Measurements from ENCODE around the gene THADA.
A peak's percentile ranks its signal among the peaks of the same experiment; 100 is the strongest.
"Not testable (repeated sequence)": the region's sequence is repeated elsewhere in the genome, so short reads cannot be mapped to it uniquely, and the experiment has no call there.

THADA gene

DNA sequence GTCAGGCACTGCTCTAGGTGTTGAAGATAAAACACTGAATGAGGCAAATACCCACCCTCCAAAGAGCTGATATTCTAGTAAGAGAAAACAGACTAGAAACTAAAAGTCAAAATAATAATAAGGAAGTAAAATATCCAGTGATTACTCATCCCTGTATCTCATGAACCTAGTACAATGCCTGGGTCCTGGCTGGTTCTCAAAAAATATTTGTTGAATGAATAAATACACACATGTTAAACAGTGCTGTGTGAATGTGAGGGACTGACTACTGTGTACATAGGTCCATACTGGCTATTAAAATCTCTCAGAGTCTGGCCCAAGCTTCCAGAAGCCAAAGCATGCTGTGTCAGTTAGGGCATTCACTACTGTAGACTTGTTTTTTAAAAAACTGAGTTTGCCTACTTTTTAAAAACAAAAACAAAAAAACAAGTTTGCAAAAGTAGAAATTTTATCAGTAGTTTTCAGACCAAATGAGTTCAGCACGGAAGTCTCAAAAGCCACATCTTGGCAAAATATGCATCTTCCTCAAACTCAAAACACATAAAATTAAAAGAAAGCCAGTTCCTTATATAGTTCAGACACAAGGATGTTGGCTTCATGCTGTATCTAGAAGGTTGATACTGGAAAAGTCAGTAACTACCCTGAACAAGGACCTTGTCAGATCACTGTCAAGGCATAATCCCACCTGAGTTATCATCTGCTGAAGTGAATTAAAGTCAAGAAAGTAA, 136.2 kb downstream of the THADA start:
- DNase-seq: no peak
- in situ Hi-C loops (cut with HindIII; ENCODE audit: low pct_ligation_motif_present, low pct_unique_long_range_greater_than_20kb, low sequenced_read_pairs): loop anchor here (25.0 kb wide), 1 partner anchor 197 kb away; no protein-coding TSS in a partner anchor

GRCh38 chr2:43458014-43458628, 137.7 kb downstream of the THADA start:
- DNase-seq: no peak
- in situ Hi-C loops (cut with HindIII; ENCODE audit: low pct_ligation_motif_present, low pct_unique_long_range_greater_than_20kb, low sequenced_read_pairs): loop anchor here (25.0 kb wide), 1 partner anchor 196 kb away; no protein-coding TSS in a partner anchor

- DNase-seq: peak; percentile 75
- in situ Hi-C loops (cut with HindIII; ENCODE audit: low pct_ligation_motif_present, low pct_unique_long_range_greater_than_20kb, low sequenced_read_pairs): loop anchor here (25.0 kb wide), 1 partner anchor 194 kb away; no protein-coding TSS in a partner anchor
Measured at GRCh38 chr2:43455731-43456642, 139.9 kb downstream of the THADA start.

DNA sequence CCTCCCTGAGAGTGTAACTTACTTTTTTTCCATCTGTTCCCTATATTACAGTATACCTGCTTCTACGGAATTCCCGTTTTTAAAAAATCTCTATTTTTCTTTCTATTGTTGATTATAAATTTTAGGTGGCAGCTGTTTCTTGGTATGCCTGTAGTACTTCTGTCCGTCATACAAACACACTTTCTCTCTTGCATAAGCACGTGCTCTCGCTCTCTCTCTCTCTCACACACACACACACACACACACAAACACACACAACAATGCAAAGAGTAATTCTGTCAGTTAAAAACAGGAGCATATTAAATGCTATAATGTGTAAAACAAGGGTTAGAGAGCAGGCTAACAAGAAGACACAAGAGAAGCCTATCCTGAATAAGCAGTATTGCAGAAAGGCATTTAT, 140.5 kb downstream of the THADA start:
- in situ Hi-C loops (cut with HindIII; ENCODE audit: low pct_ligation_motif_present, low pct_unique_long_range_greater_than_20kb, low sequenced_read_pairs): loop anchor here (25.0 kb wide), 1 partner anchor 193 kb away; no protein-coding TSS in a partner anchor
- no peak for DNase-seq

DNA sequence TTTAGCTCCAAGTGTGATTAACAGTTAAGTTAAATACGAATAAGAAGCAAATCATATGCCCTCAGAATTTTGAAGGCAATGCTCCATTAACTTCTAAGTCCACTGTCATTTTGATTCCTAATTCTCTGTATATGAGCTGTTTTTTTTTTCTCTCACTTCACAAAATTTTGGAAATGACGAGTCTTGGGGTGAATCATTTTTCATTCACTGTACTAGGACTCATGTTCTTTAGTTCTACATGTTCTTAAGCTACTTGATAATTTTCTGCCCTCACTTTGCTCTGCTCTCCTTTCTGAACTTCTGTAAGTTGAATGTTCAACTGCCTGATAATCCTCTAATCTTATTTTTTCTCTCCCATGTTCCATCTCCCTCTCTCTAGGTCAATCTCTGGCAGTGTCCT, 141.0 kb downstream of the THADA start:
- in situ Hi-C loops (cut with HindIII; ENCODE audit: low pct_ligation_motif_present, low pct_unique_long_range_greater_than_20kb, low sequenced_read_pairs): loop anchor here (25.0 kb wide), 1 partner anchor 192 kb away; no protein-coding TSS in a partner anchor
- DNase-seq: no peak

GRCh38 chr2:43453179-43454170, 142.4 kb downstream of the THADA start:
- DNase-seq: peak; percentile 42
- in situ Hi-C loops (cut with HindIII; ENCODE audit: low pct_ligation_motif_present, low pct_unique_long_range_greater_than_20kb, low sequenced_read_pairs): loop anchor here (25.0 kb wide), 1 partner anchor 191 kb away; no protein-coding TSS in a partner anchor

- in situ Hi-C loops (cut with HindIII; ENCODE audit: low pct_ligation_motif_present, low pct_unique_long_range_greater_than_20kb, low sequenced_read_pairs): loop anchor here (25.0 kb wide), 1 partner anchor 190 kb away; no protein-coding TSS in a partner anchor
Measured at GRCh38 chr2:43452318-43452731, 143.5 kb downstream of the THADA start.

GRCh38 chr2:43450617-43451016, 145.2 kb downstream of the THADA start:
- in situ Hi-C loops (cut with HindIII; ENCODE audit: low pct_ligation_motif_present, low pct_unique_long_range_greater_than_20kb, low sequenced_read_pairs): loop anchor here (25.0 kb wide), 1 partner anchor 188 kb away; no protein-coding TSS in a partner anchor
- DNase-seq: no peak

More at GRCh38 chr2:43452318-43452731, 143.5 kb downstream of the THADA start:
- DNase-seq: no peak

- DNase-seq: no peak
- in situ Hi-C loops (cut with HindIII; ENCODE audit: low pct_ligation_motif_present, low pct_unique_long_range_greater_than_20kb, low sequenced_read_pairs): no loop called here
Measured at GRCh38 chr2:43448822-43449110, 147.1 kb downstream of the THADA start.

- no peak for DNase-seq
- in situ Hi-C loops (cut with HindIII; ENCODE audit: low pct_ligation_motif_present, low pct_unique_long_range_greater_than_20kb, low sequenced_read_pairs): no loop called here
Measured at GRCh38 chr2:43448011-43448821, 147.6 kb downstream of the THADA start.

GRCh38 chr2:43446755-43447154, 149.1 kb downstream of the THADA start:
- in situ Hi-C loops (cut with HindIII; ENCODE audit: low pct_ligation_motif_present, low pct_unique_long_range_greater_than_20kb, low sequenced_read_pairs); DNase-seq: not testable (repeated sequence)

DNA sequence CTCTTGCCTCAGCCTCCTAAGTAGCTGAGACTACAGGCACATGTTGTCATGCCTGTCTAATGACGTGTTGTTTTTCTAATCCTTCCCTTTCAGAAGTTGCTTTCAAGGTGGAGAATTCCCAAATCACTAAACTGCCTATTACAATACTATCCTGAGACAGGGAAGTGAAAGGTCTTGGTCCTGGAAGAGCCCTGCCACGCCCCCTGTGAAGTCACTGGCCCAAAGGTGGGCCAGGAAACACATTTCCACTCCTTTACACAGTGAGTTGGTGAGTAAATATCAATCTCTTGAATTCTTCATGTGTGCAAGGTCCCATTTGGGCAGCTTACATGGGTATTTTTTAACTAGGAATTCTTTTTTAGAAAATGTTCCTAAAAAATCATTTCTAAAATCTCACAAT, 150.1 kb downstream of the THADA start:
- DNase-seq: no peak
- in situ Hi-C loops (cut with HindIII; ENCODE audit: low pct_ligation_motif_present, low pct_unique_long_range_greater_than_20kb, low sequenced_read_pairs): no loop called here

GRCh38 chr2:43444989-43445645, 150.7 kb downstream of the THADA start:
- DNase-seq: no peak
- in situ Hi-C loops (cut with HindIII; ENCODE audit: low pct_ligation_motif_present, low pct_unique_long_range_greater_than_20kb, low sequenced_read_pairs): no loop called here

DNA sequence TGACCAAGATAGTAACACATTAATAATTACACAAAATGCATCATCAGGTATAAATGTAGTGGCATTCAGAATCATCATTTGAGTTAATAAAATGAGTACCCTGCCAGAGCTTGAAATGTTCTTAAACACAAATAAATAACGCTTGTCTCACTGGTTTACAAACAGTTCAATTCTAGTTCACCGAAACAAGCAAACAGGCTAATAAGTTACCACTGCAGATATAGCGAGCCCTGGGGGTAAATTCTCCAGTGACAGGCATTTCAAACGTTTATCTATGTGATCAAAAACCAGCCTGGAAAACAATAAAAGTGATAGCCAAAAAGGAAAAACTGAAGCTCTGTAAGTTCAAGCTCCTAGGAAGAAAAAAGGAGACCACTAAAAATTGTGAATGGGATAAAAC, 152.6 kb downstream of the THADA start:
- in situ Hi-C loops (cut with HindIII; ENCODE audit: low pct_ligation_motif_present, low pct_unique_long_range_greater_than_20kb, low sequenced_read_pairs): no loop called here
- DNase-seq: no peak

GRCh38 chr2:43441195-43441594, 154.6 kb downstream of the THADA start:
- in situ Hi-C loops (cut with HindIII; ENCODE audit: low pct_ligation_motif_present, low pct_unique_long_range_greater_than_20kb, low sequenced_read_pairs): no loop called here
- DNase-seq: no peak

DNA sequence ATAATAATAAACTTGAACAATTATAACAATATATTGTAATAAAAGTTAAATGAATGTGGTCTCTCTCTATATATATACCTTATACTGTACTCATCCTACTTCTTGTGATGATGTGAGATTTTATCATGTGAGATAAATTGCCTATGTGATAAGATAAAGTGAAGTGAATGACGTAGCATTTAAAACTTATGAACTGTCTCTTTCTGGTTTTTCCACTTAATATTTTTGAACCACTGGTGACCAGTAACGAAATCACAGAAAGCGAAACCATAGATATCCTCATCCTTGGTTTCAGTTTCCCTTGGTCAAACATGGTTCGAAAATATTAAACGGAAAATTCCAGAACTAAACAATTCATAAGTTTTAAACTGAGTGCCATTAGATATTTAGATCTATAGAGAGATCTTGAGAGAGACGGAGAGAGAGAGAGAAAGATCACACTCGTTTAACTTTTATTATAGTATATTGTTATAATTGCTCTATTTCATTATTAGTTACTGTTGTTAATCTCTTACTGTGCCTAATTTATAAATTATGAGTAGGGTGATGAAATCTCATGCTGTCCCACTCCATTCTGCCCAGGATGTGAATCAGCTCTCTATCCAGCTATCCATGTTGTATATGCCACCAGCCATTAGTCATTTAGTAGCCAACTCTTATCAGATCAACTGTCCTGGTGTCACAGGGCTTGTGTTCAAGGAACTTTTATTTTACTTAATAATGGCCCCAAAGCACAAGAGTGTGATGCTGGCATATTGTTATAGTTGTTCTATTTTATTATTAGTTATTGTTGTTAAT, 156.8 kb downstream of the THADA start:
- in situ Hi-C loops (cut with HindIII; ENCODE audit: low pct_ligation_motif_present, low pct_unique_long_range_greater_than_20kb, low sequenced_read_pairs): no loop called here
- peak; percentile 13 for DNase-seq

All from ACHN (cell line).